Neutrophil (primary cell): Measurements from ENCODE around the gene EPHA6.

Experiments
- H3K27ac ChIP-seq: fragments of 200-600 bp; sonication (generic); 2 replicates; pipeline ENCODE4 v1.5.1; 2016; ENCODE audit warnings: mild to moderate bottlenecking, moderate library complexity
- H3K27me3 ChIP-seq: fragments of 200-600 bp; sonication (generic); 2 replicates; pipeline ENCODE4 v1.6.0; 2016; ENCODE audit warnings: mild to moderate bottlenecking
- H3K36me3 ChIP-seq: fragments of 200-600 bp; sonication (generic); 2 replicates; pipeline ENCODE4 v1.5.1; 2017
- H3K4me1 ChIP-seq, 2 experiments: fragments of 200-600 bp in 1 of 2; sonication (generic) in 1 of 2; 1 replicate in 1 of 2; 2 replicates in 1 of 2; pipeline versions ENCODE4 v1.5.1 to v1.6.1; 2013 to 2016; ENCODE audit warnings: low read depth in 1 of 2, low read length in 1 of 2, mild to moderate bottlenecking in 1 of 2, moderate library complexity in 1 of 2; ENCODE audit not compliant: control insufficient read depth in 1 of 2, insufficient read depth in 1 of 2
- H3K4me3 ChIP-seq, 2 experiments: fragments of 200-600 bp in 1 of 2; sonication (generic) in 1 of 2; 1 replicate in 1 of 2; 2 replicates in 1 of 2; pipeline ENCODE4 v1.5.1; 2013 to 2016; ENCODE audit warnings: low read depth in 1 of 2, low read length in 1 of 2, mild to moderate bottlenecking in 1 of 2, moderate library complexity in 1 of 2
- H3K9me3 ChIP-seq: fragments of 200-600 bp; sonication (generic); 2 replicates; pipeline ENCODE4 v1.5.1; 2016
- TF ChIP-seq, protein P1 (sequence below): fragments of 200-600 bp; sonication (generic); IDR thresholded peaks from 2 replicates; pipeline ENCODE4 v1.5.1; 2016; ENCODE audit warnings: antibody characterized with exemption

Gene EPHA6

DNA sequence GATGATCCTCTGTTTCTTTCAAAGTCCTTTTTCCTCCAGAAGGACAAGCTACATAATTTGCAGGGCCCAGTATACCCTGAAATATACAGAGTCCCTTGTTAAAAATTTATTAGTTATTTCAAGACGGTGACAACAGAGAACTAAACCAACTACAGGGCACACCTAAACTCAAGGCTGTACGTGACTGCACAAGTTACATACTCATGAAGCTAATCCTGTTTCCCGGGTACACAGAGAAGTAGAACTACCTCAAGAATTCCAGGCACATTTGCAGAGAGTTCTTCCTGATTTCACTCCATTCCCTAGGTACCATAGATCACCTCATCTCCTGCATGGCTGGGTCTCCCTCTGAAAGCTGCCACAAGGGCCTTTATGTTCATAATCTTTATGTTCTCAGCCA, 670.8 kb downstream of the EPHA6 start:
- no peaks in the 10 kb centered on the region for H3K36me3 ChIP-seq
- H3K4me3 ChIP-seq, result no peak overlapping the region
- H3K4me1 ChIP-seq, result no peaks in the 10 kb centered on the region
- no peaks in the 10 kb centered on the region for H3K9me3 ChIP-seq
- H3K27ac ChIP-seq, result no peak overlapping the region
- no peaks in the 10 kb centered on the region for H3K27me3 ChIP-seq
- TF ChIP-seq, protein P1, sequence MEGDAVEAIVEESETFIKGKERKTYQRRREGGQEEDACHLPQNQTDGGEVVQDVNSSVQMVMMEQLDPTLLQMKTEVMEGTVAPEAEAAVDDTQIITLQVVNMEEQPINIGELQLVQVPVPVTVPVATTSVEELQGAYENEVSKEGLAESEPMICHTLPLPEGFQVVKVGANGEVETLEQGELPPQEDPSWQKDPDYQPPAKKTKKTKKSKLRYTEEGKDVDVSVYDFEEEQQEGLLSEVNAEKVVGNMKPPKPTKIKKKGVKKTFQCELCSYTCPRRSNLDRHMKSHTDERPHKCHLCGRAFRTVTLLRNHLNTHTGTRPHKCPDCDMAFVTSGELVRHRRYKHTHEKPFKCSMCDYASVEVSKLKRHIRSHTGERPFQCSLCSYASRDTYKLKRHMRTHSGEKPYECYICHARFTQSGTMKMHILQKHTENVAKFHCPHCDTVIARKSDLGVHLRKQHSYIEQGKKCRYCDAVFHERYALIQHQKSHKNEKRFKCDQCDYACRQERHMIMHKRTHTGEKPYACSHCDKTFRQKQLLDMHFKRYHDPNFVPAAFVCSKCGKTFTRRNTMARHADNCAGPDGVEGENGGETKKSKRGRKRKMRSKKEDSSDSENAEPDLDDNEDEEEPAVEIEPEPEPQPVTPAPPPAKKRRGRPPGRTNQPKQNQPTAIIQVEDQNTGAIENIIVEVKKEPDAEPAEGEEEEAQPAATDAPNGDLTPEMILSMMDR, result no peak

- Histone ChIP-seq H3K9me3 (no peaks in the 10 kb centered on the region), H3K36me3 (no peaks in the 10 kb centered on the region), H3K27me3 (no peaks in the 10 kb centered on the region), H3K4me3 (no peak overlapping the region), H3K4me1 (no peaks in the 10 kb centered on the region), H3K27ac (no peak overlapping the region)
- TF ChIP-seq, protein P1, result no peak
Observed at GRCh38 chr3:97487587-97487986, 673.2 kb downstream of the EPHA6 start.

DNA sequence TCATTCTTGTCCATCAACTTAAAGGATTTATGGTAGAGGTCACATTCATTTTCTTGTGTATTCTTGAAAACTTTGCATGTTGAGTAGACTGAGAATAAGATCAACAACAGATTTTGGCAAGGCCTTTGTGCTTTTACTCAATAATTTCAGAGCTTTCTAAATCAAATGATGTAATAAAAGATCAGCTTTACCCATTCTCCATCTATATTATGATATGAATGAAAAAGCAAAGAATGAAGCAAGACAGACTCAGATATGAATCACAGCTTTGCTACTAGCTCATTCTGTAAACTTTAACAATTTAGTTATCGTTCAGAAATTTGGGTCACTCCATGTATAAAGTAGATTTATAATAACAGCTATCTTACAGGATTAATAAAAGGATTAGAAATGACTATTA, 674.3 kb downstream of the EPHA6 start:
- no peaks in the 10 kb centered on the region for H3K27me3 ChIP-seq
- H3K4me1 ChIP-seq, result no peaks in the 10 kb centered on the region
- H3K9me3 ChIP-seq, result no peaks in the 10 kb centered on the region
- H3K4me3 ChIP-seq, result no peak overlapping the region
- H3K27ac ChIP-seq, result no peak overlapping the region
- H3K36me3 ChIP-seq, result no peaks in the 10 kb centered on the region
- TF ChIP-seq, protein P1, result no peak

- Histone ChIP-seq H3K9me3 (no peaks in the 10 kb centered on the region), H3K27ac (no peak overlapping the region), H3K27me3 (no peaks in the 10 kb centered on the region), H3K4me1 (no peaks in the 10 kb centered on the region), H3K4me3 (no peak overlapping the region), H3K36me3 (no peaks in the 10 kb centered on the region)
- TF ChIP-seq, protein P1, result no peak
Observed at GRCh38 chr3:97495896-97496295, 681.5 kb downstream of the EPHA6 start.

DNA sequence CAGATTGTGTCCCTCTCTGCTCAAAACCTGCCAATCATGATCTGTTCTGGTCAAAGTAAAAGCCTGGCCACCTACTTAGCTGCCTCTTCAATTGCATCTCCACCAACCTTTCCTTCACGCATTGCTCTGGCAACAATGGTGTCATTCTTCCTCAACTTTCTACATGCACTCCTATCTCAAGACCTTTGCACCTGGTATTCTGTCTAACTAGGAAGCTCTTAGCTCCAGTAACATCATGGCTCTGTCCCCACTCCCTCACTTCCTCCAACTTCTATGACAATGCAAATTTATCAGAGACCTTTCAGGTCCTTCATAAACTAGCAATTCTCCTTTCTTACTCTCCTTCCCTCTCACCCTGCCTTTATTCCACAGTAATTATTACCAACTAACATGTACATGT, 682.7 kb downstream of the EPHA6 start:
- no peak overlapping the region for H3K4me3 ChIP-seq
- no peak overlapping the region for H3K27ac ChIP-seq
- H3K27me3 ChIP-seq, result no peaks in the 10 kb centered on the region
- TF ChIP-seq, protein P1, result no peak
- H3K36me3 ChIP-seq, result no peaks in the 10 kb centered on the region
- no peaks in the 10 kb centered on the region for H3K9me3 ChIP-seq
- no peaks in the 10 kb centered on the region for H3K4me1 ChIP-seq

GRCh38 chr3:97504463-97504862, 690.1 kb downstream of the EPHA6 start:
- H3K4me1 ChIP-seq, result no peaks in the 10 kb centered on the region
- no peaks in the 10 kb centered on the region for H3K9me3 ChIP-seq
- TF ChIP-seq, protein P1, result no peak
- H3K27ac ChIP-seq, result no peak overlapping the region
- no peak overlapping the region for H3K4me3 ChIP-seq
- no peaks in the 10 kb centered on the region for H3K27me3 ChIP-seq
- H3K36me3 ChIP-seq, result no peaks in the 10 kb centered on the region
